HG03354 (cell line): ENCODE data around the gene CCIN.

ENCODE experiments used
- ATAC-seq: cut with Tn5 transposase; IDR thresholded peaks from one replicate; pipeline ENCODE4 v1.9.1; 2021; ENCODE audit warnings: mild to moderate bottlenecking; ENCODE audit not compliant: unreplicated experiment, poor library complexity, severe bottlenecking

Gene CCIN

DNA sequence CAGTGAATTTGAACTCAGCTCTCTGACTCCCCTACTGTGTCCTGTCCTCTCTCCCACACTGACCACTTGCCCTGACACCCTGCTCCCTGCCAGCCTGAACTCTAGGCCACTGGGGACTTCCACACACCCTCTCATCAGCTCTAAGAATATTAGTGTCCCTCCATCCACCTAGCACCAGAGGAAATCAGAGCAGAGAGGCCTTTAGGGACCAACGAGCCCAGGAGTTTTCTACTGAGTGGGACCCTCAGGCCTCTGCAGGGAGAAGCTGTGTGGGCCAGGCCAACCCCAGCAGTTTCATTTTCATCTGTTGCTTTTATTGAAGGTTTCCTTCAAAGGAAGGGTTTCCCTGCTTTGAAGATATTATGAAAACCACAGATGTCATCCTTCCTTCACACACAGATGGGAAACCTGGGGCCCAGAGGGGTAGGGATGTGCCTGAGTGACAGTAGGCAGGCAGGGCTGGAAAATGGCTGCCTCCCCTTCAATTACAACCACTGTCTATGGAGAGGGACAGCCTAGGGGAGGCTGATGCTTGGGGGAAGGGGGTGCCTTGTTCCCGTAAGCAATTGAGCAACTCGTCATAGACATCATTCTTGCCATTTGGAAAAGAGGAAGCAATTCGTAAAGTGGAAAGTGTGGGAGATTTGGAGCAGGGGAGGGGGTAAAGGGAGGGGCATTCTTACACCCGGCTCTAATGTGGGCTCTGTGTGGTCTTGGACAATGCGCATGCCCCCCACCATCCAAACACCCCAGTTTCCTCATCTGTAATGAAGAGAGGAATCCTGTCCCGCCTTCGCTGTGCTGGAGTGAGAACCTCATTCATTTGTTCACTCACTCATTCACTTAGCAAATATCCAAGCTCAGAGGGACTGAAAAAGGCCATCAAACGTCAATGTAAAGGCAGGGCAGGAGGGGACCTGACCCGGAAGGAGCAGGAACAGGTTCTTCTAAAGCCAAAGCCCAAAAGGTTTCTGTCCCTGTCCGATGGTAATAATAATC lies 28.8 kb upstream of the CCIN start:
- ATAC-seq: no peak

GRCh38 chr9:36141288-36141687 lies 27.9 kb upstream of the CCIN start:
- ATAC-seq: no peak

- ATAC-seq: no peak
Measured at GRCh38 chr9:36141761-36142160, 27.4 kb upstream of the CCIN start.

GRCh38 chr9:36142510-36143244 lies 26.5 kb upstream of the CCIN start:
- ATAC-seq: no peak

GRCh38 chr9:36143245-36143641 lies 25.9 kb upstream of the CCIN start:
- ATAC-seq: no peak

DNA sequence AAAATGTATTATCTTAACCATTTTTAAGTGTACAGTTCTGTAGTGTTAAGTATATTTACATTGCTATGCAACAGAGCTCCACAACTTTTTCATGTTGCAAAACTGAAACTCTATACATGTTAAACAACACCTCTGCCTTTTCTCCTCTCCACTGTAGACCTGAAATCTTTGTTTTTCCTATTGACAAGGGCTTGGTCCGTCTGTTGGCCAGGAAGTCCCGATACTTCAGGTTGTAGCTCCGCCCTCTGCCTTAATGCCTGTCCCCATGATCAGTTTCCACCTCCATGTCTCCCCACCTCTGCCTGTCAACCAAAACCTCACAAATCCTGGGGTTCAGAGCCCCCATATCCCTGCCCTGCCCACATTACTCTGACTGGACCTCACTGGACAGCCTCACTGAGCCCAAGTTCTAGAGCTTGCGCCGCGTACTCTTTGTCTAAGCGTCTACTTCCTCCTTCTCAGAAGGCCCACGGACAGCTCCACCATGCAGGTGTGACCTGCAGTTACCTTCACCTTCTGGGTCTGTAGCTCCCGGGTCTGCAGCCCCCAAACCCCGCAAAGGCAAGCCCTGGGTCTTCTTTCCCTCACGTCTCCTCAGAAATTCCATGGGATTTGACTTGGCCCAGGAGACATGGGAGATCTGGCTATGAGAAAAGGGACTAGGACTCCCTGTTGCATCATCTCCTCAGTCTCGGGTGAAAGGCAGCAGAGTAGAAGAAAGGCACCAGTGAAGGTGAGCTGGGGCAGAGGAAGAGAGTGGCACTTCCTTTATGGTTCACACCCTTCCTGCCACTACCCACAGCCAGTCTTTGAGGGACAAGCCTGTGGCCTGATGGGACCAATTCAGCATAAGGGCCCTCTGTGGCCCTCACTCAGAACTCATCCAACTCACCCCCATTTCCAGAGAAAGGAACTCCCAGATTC lies 24.6 kb upstream of the CCIN start:
- ATAC-seq: no peak

DNA sequence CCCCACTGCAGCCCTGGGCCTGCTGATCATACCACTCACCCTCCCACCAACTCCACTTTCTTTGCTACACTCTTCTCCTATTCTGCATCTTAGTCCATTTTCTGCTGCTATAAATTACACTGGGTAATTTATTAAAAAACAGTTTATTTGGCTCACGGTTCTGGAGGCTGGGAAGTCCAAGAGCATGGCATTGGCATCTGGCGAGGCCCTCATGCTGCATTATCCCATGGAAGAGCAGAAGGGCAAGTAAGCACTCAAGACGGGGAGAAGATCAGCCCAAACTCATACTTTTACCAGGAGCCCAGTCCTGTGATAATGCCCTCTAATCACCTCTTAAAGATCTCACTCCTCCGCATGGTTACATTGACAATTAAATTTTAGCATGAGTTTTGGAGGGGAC lies 23.2 kb upstream of the CCIN start:
- ATAC-seq: no peak

DNA sequence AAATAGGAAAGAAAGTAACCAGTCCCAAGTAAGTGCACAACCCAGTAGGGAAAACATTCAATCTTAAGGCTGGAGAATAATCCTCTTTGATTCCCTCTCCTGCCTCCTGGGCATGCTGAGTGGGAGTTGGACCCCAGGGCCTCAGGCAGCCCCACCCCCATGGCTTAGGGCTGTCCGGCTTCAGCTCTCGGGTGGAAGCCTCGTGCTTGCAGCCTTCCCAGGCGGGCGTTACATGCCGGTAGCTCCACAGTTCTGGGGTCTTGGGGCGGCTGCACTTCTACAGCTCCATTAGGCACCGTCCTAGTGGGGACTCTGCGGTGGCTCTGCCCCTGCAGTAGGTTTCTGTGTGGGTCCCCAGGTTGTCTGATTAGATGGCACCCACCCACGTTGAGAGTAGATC lies 22.5 kb upstream of the CCIN start:
- no peak for ATAC-seq

GRCh38 chr9:36147441-36148175 lies 21.6 kb upstream of the CCIN start:
- ATAC-seq: no peak

DNA sequence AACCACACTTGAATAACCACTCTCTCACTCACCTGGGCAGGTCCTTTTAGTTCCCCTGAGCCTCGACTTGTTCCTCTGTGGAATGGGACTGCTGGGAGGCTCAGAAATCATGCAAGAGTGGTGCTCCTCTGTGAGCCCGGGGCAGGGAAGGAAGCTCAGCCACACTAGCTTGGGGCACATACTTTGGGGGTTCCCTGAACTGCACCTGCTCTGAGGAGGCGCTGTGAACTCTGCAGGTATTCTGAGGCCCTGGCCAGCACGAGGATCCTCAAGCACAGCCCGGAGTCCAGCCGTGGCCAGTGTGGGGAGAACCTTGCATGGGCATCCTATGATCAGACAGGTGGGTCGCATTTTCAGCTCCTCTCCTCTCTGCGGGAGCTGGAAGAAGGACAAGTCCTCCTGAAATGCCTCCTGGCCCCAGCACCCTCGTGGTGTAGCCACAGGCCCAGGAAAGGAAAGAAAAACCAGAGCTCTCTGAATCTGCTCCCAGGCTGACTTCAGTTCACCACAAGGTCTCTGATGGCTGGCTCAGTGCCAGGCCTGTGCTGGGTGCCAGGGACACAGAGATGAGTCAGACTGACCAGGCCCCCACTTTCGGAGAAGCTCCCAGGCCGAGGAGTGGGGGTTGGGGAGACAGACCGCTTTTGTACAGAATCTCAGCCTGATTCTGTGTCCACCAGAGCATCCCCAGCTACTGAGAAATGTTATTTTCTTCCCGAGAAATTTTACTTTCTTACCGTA lies 20.7 kb upstream of the CCIN start:
- no peak for ATAC-seq

DNA sequence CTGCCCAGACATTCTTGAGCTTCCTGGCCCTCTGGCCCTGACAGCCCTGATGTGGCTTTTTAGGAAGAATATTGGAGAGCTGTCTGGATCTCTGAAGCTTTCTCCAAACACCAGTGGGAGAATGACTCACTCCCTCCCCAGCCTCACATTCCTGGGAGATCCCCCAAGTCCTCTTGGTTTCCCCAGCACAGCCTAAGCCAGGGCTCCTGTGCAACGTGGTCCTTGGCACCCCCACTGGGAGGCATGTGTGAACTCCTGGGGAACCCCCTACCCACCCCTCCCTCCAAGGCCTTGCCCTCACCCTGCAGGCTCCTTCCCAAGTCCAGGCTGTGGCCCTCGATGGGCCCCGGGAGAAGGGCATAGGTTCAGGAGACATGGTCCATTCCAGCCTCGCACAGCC lies 20.0 kb upstream of the CCIN start:
- ATAC-seq: no peak

DNA sequence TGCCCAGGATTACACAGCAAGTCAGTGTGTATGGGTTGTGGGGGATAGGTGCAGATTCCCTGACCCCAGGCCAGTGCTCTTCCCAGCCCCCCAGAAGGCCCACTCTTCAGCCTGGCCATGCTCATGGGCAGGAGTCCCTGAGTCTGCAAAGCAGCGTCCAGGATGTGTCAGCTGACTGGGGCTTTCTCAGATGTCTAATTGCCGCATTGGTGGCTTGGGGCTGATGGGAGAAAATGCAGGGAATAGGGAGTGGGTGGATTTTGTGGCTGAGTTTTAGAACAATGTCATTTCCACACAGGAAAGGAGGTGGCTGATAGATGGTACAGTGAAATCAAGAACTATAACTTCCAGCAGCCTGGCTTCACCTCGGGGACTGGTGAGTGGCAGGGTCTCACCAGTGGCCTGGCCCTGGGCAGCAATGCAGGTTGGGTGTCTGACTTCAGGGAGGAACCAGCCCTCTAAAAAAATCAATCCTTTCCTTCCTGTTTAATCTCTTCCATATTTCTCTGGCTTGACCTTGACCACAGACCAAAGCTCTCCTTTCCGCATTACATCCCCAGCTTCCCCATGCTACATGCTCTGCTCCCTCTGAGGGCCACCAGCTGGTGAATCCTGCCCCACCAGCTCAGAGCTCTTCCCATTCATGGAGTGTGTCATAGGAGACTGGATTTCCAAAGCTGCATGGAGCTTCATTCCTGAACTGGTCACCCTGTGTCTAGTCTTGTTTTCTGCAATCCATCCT lies 18.4 kb upstream of the CCIN start:
- no peak for ATAC-seq

DNA sequence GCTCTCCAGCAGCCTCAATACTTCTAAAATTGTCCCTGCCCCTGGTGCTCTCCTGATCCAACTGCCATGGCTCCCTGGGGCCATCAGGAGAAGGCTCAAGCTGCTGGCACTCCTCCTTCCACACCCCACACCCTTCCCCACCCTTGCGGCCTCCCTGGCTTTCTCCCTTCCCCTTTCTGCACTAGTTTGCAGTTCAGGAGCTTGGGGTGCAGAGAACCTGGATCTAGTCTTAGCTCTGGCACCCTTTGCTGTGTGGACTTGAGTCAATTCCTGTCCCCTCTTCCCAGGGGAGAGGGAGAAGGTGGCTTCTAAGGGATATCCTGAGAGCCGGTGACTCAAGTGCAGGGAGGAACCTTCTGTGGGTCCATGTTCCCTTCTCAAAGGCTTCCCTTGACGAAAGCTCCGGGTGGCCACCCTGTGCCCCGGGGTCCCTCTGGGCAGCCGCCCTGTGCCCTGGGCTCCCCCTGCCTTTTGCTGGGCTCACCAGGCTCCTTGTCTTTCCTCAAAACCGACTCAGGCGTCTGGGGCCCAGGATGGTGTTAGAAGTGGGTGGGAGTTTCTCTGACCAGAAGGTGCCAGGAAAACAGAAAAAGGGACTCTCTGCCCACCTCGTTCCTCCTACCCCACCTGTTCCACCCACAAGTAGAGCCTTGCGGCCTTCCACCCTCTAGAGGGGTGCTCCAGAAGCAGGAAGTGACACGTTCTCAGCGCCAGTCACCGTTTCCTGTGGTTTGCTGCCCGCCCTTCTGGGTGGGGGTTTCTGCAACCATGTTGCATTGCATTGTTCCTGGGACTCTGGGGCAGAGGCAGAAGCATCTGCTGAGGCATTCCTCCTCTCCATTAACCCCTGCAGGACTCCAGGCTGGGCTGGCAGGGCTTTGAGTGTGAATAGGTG lies 17.6 kb upstream of the CCIN start:
- ATAC-seq: peak; percentile 90

GRCh38 chr9:36152741-36153438 lies 16.3 kb upstream of the CCIN start:
- no peak for ATAC-seq

- ATAC-seq: no peak
Measured at GRCh38 chr9:36153746-36154145, 15.4 kb upstream of the CCIN start.

GRCh38 chr9:36154331-36154952 lies 14.7 kb upstream of the CCIN start:
- no peak for ATAC-seq
